HEK293T (cell line): ENCODE results near the gene HEATR5A.
"Not testable (repeated sequence)": the region's sequence is repeated elsewhere in the genome, so short reads cannot be mapped to it uniquely, and the experiment has no call there.

Source experiments
- CTCF ChIA-PET: fragments of 350-600 bp; formaldehyde crosslinking; extraction: SDS; loops from one replicate; lab custom pipeline; 2021; ENCODE audit warnings: antibody characterized with exemption, inconsistent platforms; lab: Yijun Ruan, JAX
- POLR2A ChIA-PET: fragments of 350-600 bp; formaldehyde crosslinking; extraction: SDS; loops from one replicate; lab custom pipeline; 2020; ENCODE audit warnings: antibody characterized with exemption, inconsistent platforms; lab: Yijun Ruan, JAX
- DNase-seq: peaks from one replicate; pipeline ENCODE4 v3.0.0; 2012; ENCODE audit warnings: mixed read lengths; ENCODE audit errors: extremely low spot score
- ARNT ChIP-seq: fragments of 450-650 bp; IDR thresholded peaks from 2 replicates; pipeline ENCODE4 v1.6.1; 2017; ENCODE audit warnings: mild to moderate bottlenecking
- BHLHE40 ChIP-seq: fragments of 450-650 bp; IDR thresholded peaks from 2 replicates; pipeline ENCODE4 v1.6.1; 2016; ENCODE audit warnings: mild to moderate bottlenecking, moderate library complexity, borderline replicate concordance
- CTBP1 ChIP-seq: fragments of 450-650 bp; IDR thresholded peaks from 2 replicates; pipeline ENCODE4 v1.6.1; 2016; ENCODE audit warnings: borderline replicate concordance
- ELF4 ChIP-seq: fragments of 450-650 bp; IDR thresholded peaks from 2 replicates; pipeline ENCODE4 v1.6.1; 2017; ENCODE audit warnings: antibody characterized with exemption
- FOXA1 ChIP-seq: fragments of 450-650 bp; IDR thresholded peaks from 2 replicates; pipeline ENCODE4 v1.6.1; 2016; ENCODE audit warnings: mild to moderate bottlenecking
- FOXK2 ChIP-seq: fragments of 450-650 bp; IDR thresholded peaks from 2 replicates; pipeline ENCODE4 v1.6.1; 2016; ENCODE audit warnings: mild to moderate bottlenecking
- FOXM1 ChIP-seq: fragments of 450-650 bp; IDR thresholded peaks from 2 replicates; pipeline ENCODE4 v1.6.1; 2017; ENCODE audit warnings: mild to moderate bottlenecking, borderline replicate concordance
- HDGF ChIP-seq: fragments of 450-650 bp; IDR thresholded peaks from 2 replicates; pipeline ENCODE4 v1.6.1; 2017; ENCODE audit warnings: antibody characterized with exemption, borderline replicate concordance
- L3MBTL2 ChIP-seq: fragments of 450-650 bp; conservative IDR thresholded peaks from 2 replicates; pipeline ENCODE4 v1.6.1; 2016; ENCODE audit warnings: mild to moderate bottlenecking
- LEF1 ChIP-seq: fragments of 450-650 bp; IDR thresholded peaks from 2 replicates; pipeline ENCODE4 v1.6.1; 2017; ENCODE audit warnings: mild to moderate bottlenecking, borderline replicate concordance
- NFRKB ChIP-seq: fragments of 450-650 bp; IDR thresholded peaks from 2 replicates; pipeline ENCODE4 v1.6.1; 2016; ENCODE audit warnings: mild to moderate bottlenecking, moderate library complexity
- PKNOX1 ChIP-seq: fragments of 450-650 bp; IDR thresholded peaks from 2 replicates; pipeline ENCODE4 v1.6.1; 2016
- SP1 ChIP-seq: fragments of 450-650 bp; IDR thresholded peaks from 2 replicates; pipeline ENCODE4 v1.6.1; 2017
- SUZ12 ChIP-seq: fragments of 450-650 bp; IDR thresholded peaks from 2 replicates; pipeline ENCODE4 v1.6.1; 2016; ENCODE audit warnings: mild to moderate bottlenecking
- TARDBP ChIP-seq: fragments of 450-650 bp; IDR thresholded peaks from 2 replicates; pipeline ENCODE4 v1.6.1; 2016
- ZNF384 ChIP-seq: fragments of 450-650 bp; IDR thresholded peaks from 2 replicates; pipeline ENCODE4 v1.6.1; 2016

HEATR5A gene

GRCh38 chr14:31341280-31341679, 79.1 kb downstream of the HEATR5A start:
- DNase-seq = no peak
- TF ChIP-seq HDGF = no peak
- TF ChIP-seq FOXK2 = no peak
- no peak for TF ChIP-seq L3MBTL2
- TF ChIP-seq PKNOX1 = no peak
- TF ChIP-seq TARDBP = no peak
- TF ChIP-seq BHLHE40 = no peak
- no peak for TF ChIP-seq FOXA1
- no peak for TF ChIP-seq ZNF384
- TF ChIP-seq CTBP1 = no peak
- TF ChIP-seq SP1 = no peak
- TF ChIP-seq NFRKB = no peak
- no peak for TF ChIP-seq SUZ12
- no peak for TF ChIP-seq LEF1
- no peak for TF ChIP-seq ARNT
- TF ChIP-seq ELF4 = no peak
- no peak for TF ChIP-seq FOXM1
- ChIA-PET CTCF (no interaction called here), POLR2A (no interaction called here)

- POLR2A ChIA-PET = no interaction called here
- TF ChIP-seq LEF1 (no peak), HDGF (no peak), NFRKB (no peak), SUZ12 (no peak), PKNOX1 (no peak), BHLHE40 (no peak), ZNF384 (no peak), L3MBTL2 (no peak), SP1 (no peak), ARNT (no peak)
Measured at GRCh38 chr14:31340297-31341063, 79.9 kb downstream of the HEATR5A start.

DNA sequence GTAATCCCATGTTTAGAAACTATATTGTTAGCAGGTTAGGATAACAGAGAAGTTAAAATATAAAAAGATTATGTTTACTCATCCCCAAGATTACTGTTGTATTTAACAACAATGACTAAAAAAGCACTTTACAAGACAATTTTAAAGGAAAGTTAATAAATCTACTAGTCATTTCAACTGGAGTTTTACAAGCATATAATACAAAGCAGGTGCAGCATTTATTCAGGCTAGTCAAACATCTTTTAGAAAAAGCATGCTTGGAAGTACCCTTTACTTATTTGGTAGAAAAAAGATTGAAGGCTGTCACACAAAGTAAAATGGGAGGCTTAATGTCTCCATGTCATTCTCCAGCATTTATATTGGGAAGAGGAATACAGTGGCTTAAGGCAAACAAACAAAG, 80.6 kb downstream of the HEATR5A start:
- DNase-seq = no peak
- TF ChIP-seq SUZ12 (no peak), FOXM1 (no peak), TARDBP (no peak), ARNT (no peak), PKNOX1 (no peak), NFRKB (no peak), FOXK2 (no peak), ZNF384 (no peak)
- CTCF ChIA-PET = no interaction called here
- POLR2A ChIA-PET = no interaction called here

More at GRCh38 chr14:31340297-31341063, 79.9 kb downstream of the HEATR5A start:
- no peak for DNase-seq
- CTCF ChIA-PET = no interaction called here

- ChIA-PET POLR2A (no interaction called here), CTCF (no interaction called here)
- DNase-seq = no peak
- TF ChIP-seq CTBP1 (no peak), NFRKB (no peak), BHLHE40 (no peak), HDGF (no peak), PKNOX1 (no peak)
Measured at GRCh38 chr14:31337331-31337730, 83.0 kb downstream of the HEATR5A start.

DNA sequence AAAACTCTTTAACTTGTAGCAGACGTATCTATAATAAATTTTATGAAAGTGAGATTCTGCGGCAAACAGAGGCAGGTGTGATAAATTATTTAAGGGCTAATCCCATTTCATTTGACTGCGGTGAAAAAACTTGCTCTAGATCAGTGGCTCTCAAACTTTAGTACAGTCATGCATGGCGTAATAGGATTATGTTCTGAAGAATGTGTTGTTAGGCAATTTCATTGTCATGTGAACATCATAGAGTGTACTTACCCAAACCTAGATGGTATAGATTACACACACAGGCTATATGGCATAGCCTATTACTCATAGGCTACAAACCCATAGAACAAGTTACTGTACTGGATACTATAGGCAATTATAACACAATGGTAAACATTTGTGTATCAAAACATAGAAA, 83.7 kb downstream of the HEATR5A start:
- POLR2A ChIA-PET = no interaction called here
- TF ChIP-seq NFRKB (no peak), SUZ12 (no peak), CTBP1 (no peak), ELF4 (no peak), ARNT (no peak), HDGF (no peak), TARDBP (no peak), LEF1 (no peak), L3MBTL2 (no peak), SP1 (no peak)
- no peak for DNase-seq
- CTCF ChIA-PET = interaction anchor here (0.5 kb wide), 1 partner anchor 27 kb away, joined by 4 read pairs; no protein-coding TSS in a partner anchor

DNA sequence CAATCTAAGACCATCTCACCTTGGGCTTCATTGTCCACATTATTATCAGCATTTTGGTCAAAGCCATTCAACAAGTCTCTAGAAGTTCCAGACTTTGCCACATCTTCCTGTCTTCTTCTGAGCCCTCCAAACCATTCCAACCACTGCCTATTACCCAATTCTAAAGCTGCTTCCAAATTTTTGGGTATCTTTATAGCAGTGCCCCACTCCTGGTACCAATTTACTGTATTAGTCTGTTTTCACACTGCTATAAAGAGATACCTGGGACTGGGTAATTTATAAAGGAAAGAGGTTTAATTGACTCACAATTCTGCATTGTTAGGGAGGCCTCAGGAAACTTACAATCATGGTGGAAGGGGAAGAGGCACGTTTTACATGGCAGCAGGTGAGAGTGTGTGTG, 89.0 kb downstream of the HEATR5A start:
- CTCF ChIA-PET, DNase-seq, POLR2A ChIA-PET: not testable (repeated sequence)

GRCh38 chr14:31329876-31330521, 90.4 kb downstream of the HEATR5A start:
- POLR2A ChIA-PET, CTCF ChIA-PET, DNase-seq: not testable (repeated sequence)
